ENCODE data around the gene PLCL2.

DNA sequence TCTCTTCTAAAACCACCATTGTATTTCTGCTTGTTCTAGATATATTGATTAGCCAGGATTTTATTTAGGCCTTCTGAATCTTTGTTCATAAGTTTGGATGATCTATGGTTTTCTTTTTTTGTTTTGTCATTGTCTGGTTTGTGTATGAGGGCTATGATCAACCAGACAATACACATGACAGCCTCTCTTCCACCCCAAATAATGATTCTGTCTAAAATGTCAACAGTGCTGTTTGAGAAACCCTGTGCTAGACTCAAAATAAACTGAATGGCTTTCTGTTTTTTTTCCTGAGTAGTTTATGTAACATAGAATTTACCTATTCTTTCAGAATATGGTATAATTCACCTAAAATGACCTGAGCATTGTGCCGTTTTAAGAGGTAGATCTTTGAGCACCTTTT is 66.1 kb downstream of the PLCL2 start:
- TF ChIP-seq, protein P1, sequence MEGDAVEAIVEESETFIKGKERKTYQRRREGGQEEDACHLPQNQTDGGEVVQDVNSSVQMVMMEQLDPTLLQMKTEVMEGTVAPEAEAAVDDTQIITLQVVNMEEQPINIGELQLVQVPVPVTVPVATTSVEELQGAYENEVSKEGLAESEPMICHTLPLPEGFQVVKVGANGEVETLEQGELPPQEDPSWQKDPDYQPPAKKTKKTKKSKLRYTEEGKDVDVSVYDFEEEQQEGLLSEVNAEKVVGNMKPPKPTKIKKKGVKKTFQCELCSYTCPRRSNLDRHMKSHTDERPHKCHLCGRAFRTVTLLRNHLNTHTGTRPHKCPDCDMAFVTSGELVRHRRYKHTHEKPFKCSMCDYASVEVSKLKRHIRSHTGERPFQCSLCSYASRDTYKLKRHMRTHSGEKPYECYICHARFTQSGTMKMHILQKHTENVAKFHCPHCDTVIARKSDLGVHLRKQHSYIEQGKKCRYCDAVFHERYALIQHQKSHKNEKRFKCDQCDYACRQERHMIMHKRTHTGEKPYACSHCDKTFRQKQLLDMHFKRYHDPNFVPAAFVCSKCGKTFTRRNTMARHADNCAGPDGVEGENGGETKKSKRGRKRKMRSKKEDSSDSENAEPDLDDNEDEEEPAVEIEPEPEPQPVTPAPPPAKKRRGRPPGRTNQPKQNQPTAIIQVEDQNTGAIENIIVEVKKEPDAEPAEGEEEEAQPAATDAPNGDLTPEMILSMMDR (IDR thresholded peaks at IDR 0.05), result no peak
- no peak for TF ChIP-seq ZFX (IDR thresholded peaks at IDR 0.05; ENCODE audit: borderline replicate concordance)
